ENCODE results near the gene USHBP1. TPM values are rescaled to one million over a fixed set of nuclear protein-coding genes. Genes with fewer than 3 reads are reported as not detected.

USHBP1 gene
- total and polyA plus RNA-seq, 2 of the 13 experiments (the other 11 are each of a cell fraction or from before 2014, with no cell fraction given): 0.15 to 1.5 TPM

- TF ChIP-seq RNF219 (CRISPR knock-in tag; IDR thresholded peaks at IDR 0.05) (no peak), ZNF24 (IDR thresholded peaks at IDR 0.05) (no peak), RBAK (CRISPR knock-in tag; IDR thresholded peaks at IDR 0.05) (no peak)
These were observed 59.1 kb downstream of the USHBP1 start (continued) for GRCh38 chr19:17205237-17206140.

- Histone ChIP-seq H3K36me3 (replicated peaks in 1 of 2; ENCODE audit: control insufficient read depth in 1 of 2, insufficient read depth in 2 of 2, low read length in 2 of 2) (peaks cover 4 to 12% of the 10 kb centered on the region in 2 experiments; a peak in 4 of 5 replicates), H3K27ac (ENCODE audit: extremely low read length, insufficient read depth, low read length) (no peak overlapping the region), H2AFZ (ENCODE audit: low read length) (no peak overlapping the region), H3K79me2 (ENCODE audit: insufficient read depth, low read length) (no peaks in the 10 kb centered on the region), H3K9ac (ENCODE audit: insufficient read depth, low read depth, low read length) (no peak overlapping the region), H3K9me3 (ENCODE audit: low read length) (no peaks in the 10 kb centered on the region), H3K4me1 (ENCODE audit: insufficient read depth, low read length) (peaks cover 21% of the 10 kb centered on the region), H3K4me3 (replicated peaks in 1 of 3; ENCODE audit: insufficient read depth in 1 of 3, low read depth in 2 of 3, low read length in 3 of 3) (no peak overlapping the region), H3K4me2 (ENCODE audit: low read depth, low read length) (no peak overlapping the region), H4K20me1 (ENCODE audit: insufficient read depth, low read length) (no peaks in the 10 kb centered on the region), H3K27me3 (ENCODE audit: control insufficient read depth in 1 of 2, insufficient read depth in 2 of 2, low read length in 2 of 2) (no peaks in the 10 kb centered on the region)
- ATAC-seq (no peak), DNase-seq (ENCODE audit: low spot score) (no peak), FAIRE-seq (no peak)
- ChIA-PET POLR2A (no interaction called here), CTCF (ENCODE audit: low intra/inter-chr PET ratio, low total read pairs) (no interaction called here)
- no TSS peak for BruUV-seq (replicated peaks)
- intact Hi-C loops (cut with micrococcal nuclease; ENCODE audit: unreplicated experiment): no loop called here
- 89% methylated on average over 17 of the region's 17 CpGs for WGBS (ENCODE audit: low lambda C conversion rate)
- in situ Hi-C loops (cut with HindIII; ENCODE audit: extremely low pct_ligation_motif_present, low pct_unique_long_range_greater_than_20kb): loop anchor here (5.0 kb wide), 1 partner anchor 80 kb away; the partner anchor contains the start of gene ANKLE1
- TF ChIP-seq TAF1 (CRISPR knock-in tag; IDR thresholded peaks at IDR 0.05) (no peak), ZNF740 (CRISPR knock-in tag; IDR thresholded peaks at IDR 0.05) (no peak), ZMYM2 (CRISPR knock-in tag; IDR thresholded peaks at IDR 0.05) (no peak), SOX13 (IDR thresholded peaks at IDR 0.05) (no peak), SOX13 (CRISPR knock-in tag; conservative IDR thresholded peaks at IDR 0.05 in 1 of 2, IDR thresholded peaks at IDR 0.05 in 1 of 2) (no peak), YEATS4 (CRISPR knock-in tag; IDR thresholded peaks at IDR 0.05; ENCODE audit: borderline replicate concordance) (no peak), ZNF557 (CRISPR knock-in tag; IDR thresholded peaks at IDR 0.05) (no peak), POLR2AphosphoS2 (IDR thresholded peaks at IDR 0.05; ENCODE audit: low read depth, low read length) (no peak), MYC (CRISPR knock-in tag; IDR thresholded peaks at IDR 0.05; ENCODE audit: borderline replicate concordance) (no peak), GFI1 (CRISPR knock-in tag; IDR thresholded peaks at IDR 0.05; ENCODE audit: borderline replicate concordance) (no peak), HMGXB3 (CRISPR knock-in tag; IDR thresholded peaks at IDR 0.05; ENCODE audit: borderline replicate concordance) (no peak), CREB1 (IDR thresholded peaks at IDR 0.05) (no peak), CREB1 (CRISPR knock-in tag; IDR thresholded peaks at IDR 0.05) (no peak), SCMH1 (CRISPR knock-in tag; IDR thresholded peaks at IDR 0.05; ENCODE audit: borderline replicate concordance) (no peak)
These were observed 61.8 kb downstream of the USHBP1 start for GRCh38 chr19:17202713-17203112.

Measured in HepG2 (cell line).